C4-2B (cell line): Measurements from ENCODE around the gene ABHD14A.

Experiments
- ZFX ChIP-seq: fragments of 450-650 bp; IDR thresholded peaks from 2 replicates; pipeline ENCODE4 v1.6.1; 2017
- TF ChIP-seq, protein P1 (sequence below): fragments of 450-650 bp; conservative IDR thresholded peaks from 2 replicates; pipeline ENCODE4 v1.5.1; 2017; ENCODE audit warnings: mild to moderate bottlenecking

DNA sequence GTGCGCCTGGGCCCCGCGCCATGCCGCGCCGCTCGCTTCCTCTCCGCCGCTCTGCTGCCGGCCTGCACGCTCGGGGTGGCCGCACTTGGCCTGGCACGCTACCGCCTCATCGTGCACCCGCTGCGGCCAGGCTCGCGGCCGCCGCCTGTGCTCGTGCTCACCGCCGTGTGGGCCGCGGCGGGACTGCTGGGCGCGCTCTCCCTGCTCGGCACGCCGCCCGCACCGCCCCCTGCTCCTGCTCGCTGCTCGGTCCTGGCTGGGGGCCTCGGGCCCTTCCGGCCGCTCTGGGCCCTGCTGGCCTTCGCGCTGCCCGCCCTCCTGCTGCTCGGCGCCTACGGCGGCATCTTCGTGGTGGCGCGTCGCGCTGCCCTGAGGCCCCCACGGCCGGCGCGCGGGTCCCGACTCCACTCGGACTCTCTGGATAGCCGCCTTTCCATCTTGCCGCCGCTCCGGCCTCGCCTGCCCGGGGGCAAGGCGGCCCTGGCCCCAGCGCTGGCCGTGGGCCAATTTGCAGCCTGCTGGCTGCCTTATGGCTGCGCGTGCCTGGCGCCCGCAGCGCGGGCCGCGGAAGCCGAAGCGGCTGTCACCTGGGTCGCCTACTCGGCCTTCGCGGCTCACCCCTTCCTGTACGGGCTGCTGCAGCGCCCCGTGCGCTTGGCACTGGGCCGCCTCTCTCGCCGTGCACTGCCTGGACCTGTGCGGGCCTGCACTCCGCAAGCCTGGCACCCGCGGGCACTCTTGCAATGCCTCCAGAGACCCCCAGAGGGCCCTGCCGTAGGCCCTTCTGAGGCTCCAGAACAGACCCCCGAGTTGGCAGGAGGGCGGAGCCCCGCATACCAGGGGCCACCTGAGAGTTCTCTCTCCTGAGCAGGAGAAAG is 18.7 kb upstream of the ABHD14A start:
- TF ChIP-seq, protein P1, sequence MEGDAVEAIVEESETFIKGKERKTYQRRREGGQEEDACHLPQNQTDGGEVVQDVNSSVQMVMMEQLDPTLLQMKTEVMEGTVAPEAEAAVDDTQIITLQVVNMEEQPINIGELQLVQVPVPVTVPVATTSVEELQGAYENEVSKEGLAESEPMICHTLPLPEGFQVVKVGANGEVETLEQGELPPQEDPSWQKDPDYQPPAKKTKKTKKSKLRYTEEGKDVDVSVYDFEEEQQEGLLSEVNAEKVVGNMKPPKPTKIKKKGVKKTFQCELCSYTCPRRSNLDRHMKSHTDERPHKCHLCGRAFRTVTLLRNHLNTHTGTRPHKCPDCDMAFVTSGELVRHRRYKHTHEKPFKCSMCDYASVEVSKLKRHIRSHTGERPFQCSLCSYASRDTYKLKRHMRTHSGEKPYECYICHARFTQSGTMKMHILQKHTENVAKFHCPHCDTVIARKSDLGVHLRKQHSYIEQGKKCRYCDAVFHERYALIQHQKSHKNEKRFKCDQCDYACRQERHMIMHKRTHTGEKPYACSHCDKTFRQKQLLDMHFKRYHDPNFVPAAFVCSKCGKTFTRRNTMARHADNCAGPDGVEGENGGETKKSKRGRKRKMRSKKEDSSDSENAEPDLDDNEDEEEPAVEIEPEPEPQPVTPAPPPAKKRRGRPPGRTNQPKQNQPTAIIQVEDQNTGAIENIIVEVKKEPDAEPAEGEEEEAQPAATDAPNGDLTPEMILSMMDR = no peak
- TF ChIP-seq ZFX = no peak
